Esophagus muscularis mucosa (tissue), 4 donors: ENCODE data around the gene CPNE1. TPM values are rescaled to one million over a fixed set of nuclear protein-coding genes. Genes with fewer than 3 reads are reported as not detected.

Experiments
- DNase-seq: peaks from one replicate; pipeline ENCODE4 v3.0.0-alpha.2; 2017; ENCODE audit errors: extremely low spot score
- H3K27ac ChIP-seq, 4 donors: fragments of 200-600 bp; sonication (generic); replicated peaks in 1 of 4; 1 replicate in 3 of 4; 2 replicates in 1 of 4; pipeline ENCODE4 v1.5.1; 2016 to 2019; ENCODE audit warnings: mild to moderate bottlenecking in 1 of 4
- H3K27me3 ChIP-seq, 4 donors: fragments of 200-600 bp; sonication (generic); one replicate each; pipeline versions ENCODE4 v1.5.1 to v1.6.0; 2016 to 2019
- H3K36me3 ChIP-seq, 4 donors: fragments of 200-600 bp; sonication (generic); one replicate each; pipeline ENCODE4 v1.5.1; 2016 to 2019
- H3K4me1 ChIP-seq, 4 donors: fragments of 200-600 bp; sonication (generic); one replicate each; pipeline ENCODE4 v1.5.1; 2016 to 2019
- H3K4me3 ChIP-seq, 4 donors: fragments of 200-600 bp; sonication (generic); 1 replicate in 2 of 4; 2 replicates in 2 of 4; pipeline ENCODE4 v1.5.1; 2016 to 2019; ENCODE audit warnings: mild to moderate bottlenecking in 4 of 4, moderate library complexity in 1 of 4
- H3K9me3 ChIP-seq, 4 donors: fragments of 200-600 bp; sonication (generic); 1 replicate in 3 of 4; 2 replicates in 1 of 4; pipeline ENCODE4 v1.5.1; 2016 to 2019
- EP300 ChIP-seq: sonication (generic); formaldehyde crosslinking; IDR thresholded peaks from one replicate; pipeline ENCODE4 v1.6.1; 2017; ENCODE audit warnings: antibody characterized with exemption
- POLR2A ChIP-seq: fragments of 450-650 bp; IDR thresholded peaks from one replicate; pipeline ENCODE4 v1.6.1; 2017; ENCODE audit warnings: antibody characterized with exemption, moderate library complexity, mild to moderate bottlenecking, low read depth
- POLR2AphosphoS5 ChIP-seq, 2 donors: sonication (generic); formaldehyde crosslinking; IDR thresholded peaks; one replicate each; pipeline ENCODE4 v1.6.1; 2017; ENCODE audit warnings: antibody characterized with exemption in 2 of 2
- WGBS: methylation state at CpG from one replicate; pipeline ENCODE4 v1.1.5; 2018; 5-methylcytosine and 5-hydroxymethylcytosine counted together
- intact Hi-C: fragments of 100-400 bp; cut with DNase I; formaldehyde crosslinking; loops from one replicate; pipeline ENCODE4 v1.15.1; 2023
- total RNA-seq, 4 donors: library from RNA; depleted of rRNA; stranded (reverse); fragments of >200 nt; gene quantifications; one replicate each; pipeline versions ENCODE4 v1.1.0 to v1.2.1, GENCODE V29; 2016
- TF ChIP-seq, protein P1 (sequence below), 3 experiments: fragments of 200-600 bp in 2 of 3; fragments of 450-650 bp in 1 of 3; sonication (generic) in 2 of 3; IDR thresholded peaks; one replicate each; pipeline ENCODE4 v1.5.1; 2017 to 2019; ENCODE audit warnings: antibody characterized with exemption in 3 of 3, mild to moderate bottlenecking in 2 of 3, moderate library complexity in 1 of 3

CPNE1 gene
- total RNA-seq, 4 donors from 2014 or later = 23.0 to 148 (median 99.9) TPM

DNA sequence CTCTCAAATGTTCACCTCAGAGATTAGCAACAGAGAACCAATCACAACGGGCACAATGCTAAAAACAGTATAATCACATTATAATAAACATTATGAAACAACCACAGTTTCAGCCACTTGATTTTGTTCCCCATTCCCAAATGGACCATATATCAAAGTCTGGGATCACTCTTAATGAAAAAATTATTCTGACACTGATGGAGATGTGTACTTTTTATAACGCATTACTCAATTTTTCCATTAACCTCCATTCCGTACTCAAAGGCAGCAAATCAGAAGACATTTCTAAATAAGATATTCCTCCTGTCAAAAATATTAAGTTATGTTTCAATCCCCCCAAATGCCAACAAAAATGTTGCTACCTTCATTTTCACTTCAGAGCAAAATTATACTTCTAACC, 2.8 kb downstream of the CPNE1 start:
- Histone ChIP-seq H3K4me1 (peaks cover 53 to 77% (median 69%) of the 10 kb centered on the region in 4 donors), H3K36me3 (no peaks in the 10 kb centered on the region), H3K27me3 (no peaks in the 10 kb centered on the region), H3K4me3 (peak overlapping the region; percentile 71 to 88 (median 78)), H3K27ac (peak overlapping the region in 2 of 4 donors; percentile 33 to 96), H3K9me3 (no peaks in the 10 kb centered on the region)
- 35% methylated on average over 3 of the region's 3 CpGs for WGBS
- no peak for TF ChIP-seq POLR2AphosphoS5 (IDR thresholded peaks at IDR 0.05)
- TF ChIP-seq EP300 = no peak
- TF ChIP-seq, protein P1, sequence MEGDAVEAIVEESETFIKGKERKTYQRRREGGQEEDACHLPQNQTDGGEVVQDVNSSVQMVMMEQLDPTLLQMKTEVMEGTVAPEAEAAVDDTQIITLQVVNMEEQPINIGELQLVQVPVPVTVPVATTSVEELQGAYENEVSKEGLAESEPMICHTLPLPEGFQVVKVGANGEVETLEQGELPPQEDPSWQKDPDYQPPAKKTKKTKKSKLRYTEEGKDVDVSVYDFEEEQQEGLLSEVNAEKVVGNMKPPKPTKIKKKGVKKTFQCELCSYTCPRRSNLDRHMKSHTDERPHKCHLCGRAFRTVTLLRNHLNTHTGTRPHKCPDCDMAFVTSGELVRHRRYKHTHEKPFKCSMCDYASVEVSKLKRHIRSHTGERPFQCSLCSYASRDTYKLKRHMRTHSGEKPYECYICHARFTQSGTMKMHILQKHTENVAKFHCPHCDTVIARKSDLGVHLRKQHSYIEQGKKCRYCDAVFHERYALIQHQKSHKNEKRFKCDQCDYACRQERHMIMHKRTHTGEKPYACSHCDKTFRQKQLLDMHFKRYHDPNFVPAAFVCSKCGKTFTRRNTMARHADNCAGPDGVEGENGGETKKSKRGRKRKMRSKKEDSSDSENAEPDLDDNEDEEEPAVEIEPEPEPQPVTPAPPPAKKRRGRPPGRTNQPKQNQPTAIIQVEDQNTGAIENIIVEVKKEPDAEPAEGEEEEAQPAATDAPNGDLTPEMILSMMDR (IDR thresholded peaks at IDR 0.05) = no peak
- no peak for TF ChIP-seq POLR2A
- intact Hi-C loops = loop anchor here (5.0 kb wide), 1 partner anchor 45 kb away; the partner anchor contains the start of gene SPAG4
- no peak for DNase-seq

DNA sequence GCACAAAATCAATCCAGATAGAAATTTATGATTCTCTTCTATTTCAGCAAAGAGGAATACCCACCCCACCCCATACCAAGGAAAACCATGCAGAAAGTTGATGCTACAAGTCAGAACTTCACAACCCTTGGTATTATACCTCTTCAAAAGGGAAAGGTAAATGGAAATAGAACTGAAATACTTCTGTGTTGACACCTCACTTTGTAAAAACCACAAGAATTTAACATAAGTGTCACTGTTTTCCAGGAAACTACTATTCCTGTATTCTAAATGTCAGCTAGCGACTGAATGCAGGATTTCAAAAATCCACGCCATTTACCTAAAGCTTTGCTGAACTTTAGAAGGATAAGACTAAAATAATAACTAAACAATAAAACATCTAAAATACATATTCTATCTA, 3.6 kb downstream of the CPNE1 start:
- TF ChIP-seq POLR2A (no peak), POLR2AphosphoS5 (IDR thresholded peaks at IDR 0.05) (no peak), EP300 (no peak)
- TF ChIP-seq, protein P1 (IDR thresholded peaks at IDR 0.05) = no peak
- DNase-seq = no peak
- Histone ChIP-seq H3K36me3 (no peaks in the 10 kb centered on the region), H3K4me3 (peak overlapping the region in 1 of 4 donors; percentile 88), H3K4me1 (peaks cover 58 to 83% (median 77%) of the 10 kb centered on the region in 4 donors), H3K27me3 (no peaks in the 10 kb centered on the region), H3K27ac (peak overlapping the region in 2 of 4 donors; percentile 33 to 96), H3K9me3 (no peaks in the 10 kb centered on the region)
- intact Hi-C loops = loop anchor here (5.0 kb wide), 1 partner anchor 44 kb away; the partner anchor contains the start of gene SPAG4
- WGBS = 91% methylated on average over 2 of the region's 2 CpGs

DNA sequence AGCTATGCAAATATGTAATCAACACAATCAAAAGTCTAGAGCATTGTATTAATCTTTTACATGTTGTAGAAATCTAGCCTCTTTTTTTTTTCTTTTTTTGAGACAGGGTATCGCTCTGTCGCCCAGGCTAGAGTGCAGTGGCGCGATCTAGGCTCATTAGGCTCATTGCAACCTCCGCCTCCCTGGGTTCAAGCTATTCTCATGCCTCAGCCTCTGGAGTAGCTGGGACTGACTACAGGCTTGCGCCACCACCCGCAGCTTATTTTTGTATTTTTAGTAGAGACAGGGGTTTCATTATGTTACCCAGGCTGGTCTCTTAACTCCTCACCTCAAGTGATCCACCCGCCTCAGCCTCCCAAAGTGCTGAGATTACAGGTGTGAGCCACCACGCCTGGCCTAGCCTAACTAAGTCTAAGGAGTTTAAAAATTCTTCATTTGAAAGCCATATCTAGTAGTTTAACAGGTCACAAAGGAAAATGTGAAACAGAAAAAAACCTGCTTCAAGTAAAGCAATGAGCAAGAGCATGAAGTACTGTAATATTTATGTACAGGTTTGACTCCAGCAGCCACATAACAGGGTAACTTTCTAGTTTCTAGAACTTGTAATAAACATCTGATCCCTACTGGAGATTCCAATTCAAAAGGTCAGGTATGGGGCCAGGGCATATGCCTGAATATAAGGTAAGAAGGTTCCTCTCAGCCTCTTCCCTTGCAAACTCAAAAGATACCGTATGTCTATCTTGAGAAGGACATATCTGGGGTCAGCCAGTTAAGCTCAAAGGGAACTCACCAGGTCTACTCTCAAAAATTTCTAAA, 4.4 kb downstream of the CPNE1 start:
- WGBS = 93% methylated on average over 10 of the region's 10 CpGs
- intact Hi-C loops = loop anchor here (5.0 kb wide), 1 partner anchor 43 kb away; the partner anchor contains the start of gene SPAG4
- H3K27me3 ChIP-seq = no peaks in the 10 kb centered on the region
- no peak overlapping the region for H3K27ac ChIP-seq
- peak; percentile 66 for DNase-seq
- H3K36me3 ChIP-seq = no peaks in the 10 kb centered on the region
- H3K9me3 ChIP-seq = no peaks in the 10 kb centered on the region
- TF ChIP-seq POLR2AphosphoS5 (IDR thresholded peaks at IDR 0.05) = no peak
- TF ChIP-seq, protein P1 (IDR thresholded peaks at IDR 0.05) = no peak
- no peak overlapping the region for H3K4me3 ChIP-seq
- peaks cover 58 to 82% (median 80%) of the 10 kb centered on the region in 4 donors for H3K4me1 ChIP-seq

DNA sequence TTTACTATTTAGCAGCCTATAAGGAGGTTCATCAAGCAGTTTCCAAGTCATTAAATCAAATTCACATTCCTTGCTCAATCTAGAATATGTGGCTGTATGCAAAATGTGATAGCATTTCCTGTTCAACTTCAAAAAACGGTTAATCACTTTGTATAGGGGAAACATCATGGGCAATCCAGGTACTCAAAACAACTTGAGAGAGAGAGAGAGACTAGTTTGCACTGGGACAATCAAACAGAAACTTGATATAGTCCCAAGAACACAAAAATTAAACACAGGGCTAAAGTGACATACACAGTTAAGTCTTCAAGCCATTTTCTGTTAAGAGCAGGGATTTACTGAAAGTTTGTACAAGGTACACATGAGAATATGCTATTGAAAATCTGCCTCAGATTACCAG, 7.4 kb downstream of the CPNE1 start:
- intact Hi-C loops = no loop called here
- peaks cover 52 to 77% (median 71%) of the 10 kb centered on the region in 4 donors for H3K4me1 ChIP-seq

DNA sequence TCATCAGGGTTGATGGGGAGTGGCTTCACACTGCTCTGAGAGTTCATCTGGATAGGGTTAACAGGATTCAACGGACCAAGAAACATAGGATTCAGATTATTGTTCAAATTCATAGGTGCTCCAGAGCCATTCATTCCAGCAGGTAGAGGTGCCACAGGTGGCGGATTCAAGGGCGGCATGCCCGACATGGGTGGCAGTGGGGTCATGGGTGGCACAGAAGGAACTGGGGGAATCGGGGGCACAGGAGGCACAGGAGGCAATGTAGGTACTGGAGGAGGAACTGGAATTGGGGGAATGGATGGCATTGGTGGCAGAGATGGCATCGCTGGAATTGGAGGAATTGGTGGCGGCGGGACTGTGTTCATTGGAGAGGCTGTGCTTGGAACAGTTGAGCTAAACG, 10.3 kb downstream of the CPNE1 start:
- 86% methylated on average over 9 of the region's 9 CpGs for WGBS
- Histone ChIP-seq H3K9me3 (no peaks in the 10 kb centered on the region), H3K4me1 (peaks cover 36 to 73% (median 70%) of the 10 kb centered on the region in 4 donors), H3K27me3 (no peaks in the 10 kb centered on the region), H3K36me3 (peaks cover 4 to 31% (median 29%) of the 10 kb centered on the region in 4 donors), H3K27ac (no peak overlapping the region), H3K4me3 (no peak overlapping the region)
- intact Hi-C loops = no loop called here
- no peak for DNase-seq
- TF ChIP-seq, protein P1 (IDR thresholded peaks at IDR 0.05) = no peak
- TF ChIP-seq POLR2A (no peak), POLR2AphosphoS5 (IDR thresholded peaks at IDR 0.05) (no peak), EP300 (no peak)

More for the DNA sequence above, 7.4 kb downstream of the CPNE1 start:
- H3K36me3 ChIP-seq = peaks cover 4 to 30% (median 29%) of the 10 kb centered on the region in 4 donors
- H3K9me3 ChIP-seq = no peaks in the 10 kb centered on the region
- no peak for DNase-seq
- WGBS = 28% methylated on average over 1 of the region's 1 CpG
- H3K4me3 ChIP-seq = no peak overlapping the region
- H3K27ac ChIP-seq = no peak overlapping the region
- no peaks in the 10 kb centered on the region for H3K27me3 ChIP-seq
- TF ChIP-seq POLR2A = no peak
